Loucy (cell line): ENCODE measurements around the gene ACTN1.

Experiments
- H2AFZ ChIP-seq: fragments of 200-600 bp; sonication (generic); 2 replicates; pipeline ENCODE4 v1.6.0; 2016; ENCODE audit warnings: antibody characterized with exemption, mild to moderate bottlenecking, low read length, moderate library complexity
- H3F3A ChIP-seq: fragments of 200-600 bp; 2 replicates; pipeline ENCODE4 v1.6.0; 2016; ENCODE audit warnings: antibody characterized with exemption, low read depth, mild to moderate bottlenecking
- H3K27me3 ChIP-seq: fragments of 200-600 bp; sonication (generic); 2 replicates; pipeline ENCODE4 v1.6.1; 2014; ENCODE audit warnings: low read length, mild to moderate bottlenecking; ENCODE audit not compliant: insufficient read depth, poor library complexity, severe bottlenecking
- H3K36me3 ChIP-seq: fragments of 200-600 bp; sonication (generic); 2 replicates; pipeline ENCODE4 v1.6.1; 2016; ENCODE audit warnings: low read length; ENCODE audit not compliant: insufficient read depth
- H3K4me1 ChIP-seq: fragments of 200-600 bp; sonication (generic); 2 replicates; pipeline ENCODE4 v1.5.1; 2014; ENCODE audit warnings: low read length, mild to moderate bottlenecking; ENCODE audit not compliant: insufficient read depth, poor library complexity, severe bottlenecking
- H3K4me2 ChIP-seq: fragments of 200-600 bp; sonication (generic); 2 replicates; pipeline ENCODE4 v1.6.0; 2014; ENCODE audit warnings: antibody characterized with exemption, low read length, low read depth, mild to moderate bottlenecking; ENCODE audit not compliant: poor library complexity, severe bottlenecking
- H3K4me3 ChIP-seq: fragments of 200-600 bp; sonication (generic); 2 replicates; pipeline ENCODE4 v1.5.1; 2014; ENCODE audit warnings: low read length, mild to moderate bottlenecking, mixed read lengths; ENCODE audit not compliant: poor library complexity, severe bottlenecking
- H3K79me2 ChIP-seq: fragments of 200-600 bp; sonication (generic); 2 replicates; pipeline ENCODE4 v1.6.1; 2014; ENCODE audit warnings: low read length; ENCODE audit not compliant: insufficient read depth
- H3K9ac ChIP-seq: fragments of 200-600 bp; sonication (generic); 2 replicates; pipeline ENCODE4 v1.6.0; 2014; ENCODE audit warnings: mild to moderate bottlenecking, low read depth, low read length, moderate library complexity; ENCODE audit not compliant: poor library complexity, severe bottlenecking
- H3K9me2 ChIP-seq: fragments of 200-600 bp; sonication (generic); replicated peaks from 2 replicates; pipeline ENCODE4 v1.6.1; 2016; ENCODE audit warnings: low read depth, low read length, mixed read lengths
- H3K9me3 ChIP-seq: fragments of 200-600 bp; sonication (generic); 2 replicates; pipeline ENCODE4 v1.6.1; 2014; ENCODE audit warnings: mild to moderate bottlenecking, antibody characterized with exemption, low read length, low read depth; ENCODE audit not compliant: insufficient read depth
- H4K20me1 ChIP-seq: fragments of 200-600 bp; sonication (generic); 2 replicates; pipeline ENCODE4 v1.6.0; 2014; ENCODE audit warnings: antibody characterized with exemption, low read length, mild to moderate bottlenecking; ENCODE audit not compliant: insufficient read depth, poor library complexity, severe bottlenecking
- EZH2phosphoT487 ChIP-seq: fragments of 200-600 bp; IDR thresholded peaks from 2 replicates; pipeline ENCODE4 v1.6.1; 2018; ENCODE audit warnings: antibody characterized with exemption, mild to moderate bottlenecking, moderate library complexity, borderline replicate concordance
- TF ChIP-seq, protein P1 (sequence below): fragments of 200-600 bp; sonication (generic); conservative IDR thresholded peaks from 2 replicates; pipeline ENCODE4 v1.5.1; 2014; ENCODE audit warnings: mild to moderate bottlenecking, antibody characterized with exemption, low read length

The ACTN1 gene

GRCh38 chr14:68942296-68943035 is 36.6 kb downstream of the ACTN1 start:
- Histone ChIP-seq H3K79me2 (peaks cover 100% of the 10 kb centered on the region), H3K9me2 (no peaks in the 10 kb centered on the region), H4K20me1 (peaks cover 85% of the 10 kb centered on the region), H3K4me3 (no peak overlapping the region), H3K9ac (no peak overlapping the region), H3K27me3 (no peaks in the 10 kb centered on the region), H3K4me2 (no peak overlapping the region), H3K4me1 (peaks cover 42% of the 10 kb centered on the region), H3F3A (no peaks in the 10 kb centered on the region), H3K9me3 (no peaks in the 10 kb centered on the region), H3K36me3 (peaks cover 20% of the 10 kb centered on the region; the same call in 1 of the 2 replicates), H2AFZ (no peak overlapping the region)
- TF ChIP-seq, protein P1, sequence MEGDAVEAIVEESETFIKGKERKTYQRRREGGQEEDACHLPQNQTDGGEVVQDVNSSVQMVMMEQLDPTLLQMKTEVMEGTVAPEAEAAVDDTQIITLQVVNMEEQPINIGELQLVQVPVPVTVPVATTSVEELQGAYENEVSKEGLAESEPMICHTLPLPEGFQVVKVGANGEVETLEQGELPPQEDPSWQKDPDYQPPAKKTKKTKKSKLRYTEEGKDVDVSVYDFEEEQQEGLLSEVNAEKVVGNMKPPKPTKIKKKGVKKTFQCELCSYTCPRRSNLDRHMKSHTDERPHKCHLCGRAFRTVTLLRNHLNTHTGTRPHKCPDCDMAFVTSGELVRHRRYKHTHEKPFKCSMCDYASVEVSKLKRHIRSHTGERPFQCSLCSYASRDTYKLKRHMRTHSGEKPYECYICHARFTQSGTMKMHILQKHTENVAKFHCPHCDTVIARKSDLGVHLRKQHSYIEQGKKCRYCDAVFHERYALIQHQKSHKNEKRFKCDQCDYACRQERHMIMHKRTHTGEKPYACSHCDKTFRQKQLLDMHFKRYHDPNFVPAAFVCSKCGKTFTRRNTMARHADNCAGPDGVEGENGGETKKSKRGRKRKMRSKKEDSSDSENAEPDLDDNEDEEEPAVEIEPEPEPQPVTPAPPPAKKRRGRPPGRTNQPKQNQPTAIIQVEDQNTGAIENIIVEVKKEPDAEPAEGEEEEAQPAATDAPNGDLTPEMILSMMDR: no peak
- no peak for TF ChIP-seq EZH2phosphoT487

GRCh38 chr14:68941820-68942219 is 37.3 kb downstream of the ACTN1 start:
- Histone ChIP-seq H3K4me1 (peaks cover 37% of the 10 kb centered on the region), H4K20me1 (peaks cover 80% of the 10 kb centered on the region), H3K9me3 (no peaks in the 10 kb centered on the region), H3K36me3 (peaks cover 20% of the 10 kb centered on the region; the same call in 1 of the 2 replicates), H3K9ac (no peak overlapping the region), H3K4me2 (no peak overlapping the region), H3K9me2 (no peaks in the 10 kb centered on the region), H3K4me3 (no peak overlapping the region), H3K79me2 (peaks cover 100% of the 10 kb centered on the region), H3K27me3 (no peaks in the 10 kb centered on the region), H3F3A (no peaks in the 10 kb centered on the region), H2AFZ (no peak overlapping the region)
- TF ChIP-seq, protein P1: no peak; the same call in 1 of the 2 replicates
- no peak for TF ChIP-seq EZH2phosphoT487

- Histone ChIP-seq H3K9ac (no peak overlapping the region), H2AFZ (no peak overlapping the region), H3K27me3 (no peaks in the 10 kb centered on the region), H4K20me1 (peaks cover 80% of the 10 kb centered on the region), H3K4me2 (no peak overlapping the region), H3K9me2 (no peaks in the 10 kb centered on the region), H3K9me3 (no peaks in the 10 kb centered on the region), H3K79me2 (peaks cover 100% of the 10 kb centered on the region), H3K4me1 (peaks cover 26% of the 10 kb centered on the region), H3K36me3 (peaks cover 27% of the 10 kb centered on the region; the same call in 1 of the 2 replicates), H3K4me3 (no peak overlapping the region), H3F3A (no peaks in the 10 kb centered on the region)
- TF ChIP-seq EZH2phosphoT487: no peak
- TF ChIP-seq, protein P1: no peak
Observed at GRCh38 chr14:68940614-68941185, 38.4 kb downstream of the ACTN1 start.
